Measurements from ENCODE around the gene LGALS14.
"Not testable (repeated sequence)": the region's sequence is repeated elsewhere in the genome, so short reads cannot be mapped to it uniquely, and the experiment has no call there.

DNA sequence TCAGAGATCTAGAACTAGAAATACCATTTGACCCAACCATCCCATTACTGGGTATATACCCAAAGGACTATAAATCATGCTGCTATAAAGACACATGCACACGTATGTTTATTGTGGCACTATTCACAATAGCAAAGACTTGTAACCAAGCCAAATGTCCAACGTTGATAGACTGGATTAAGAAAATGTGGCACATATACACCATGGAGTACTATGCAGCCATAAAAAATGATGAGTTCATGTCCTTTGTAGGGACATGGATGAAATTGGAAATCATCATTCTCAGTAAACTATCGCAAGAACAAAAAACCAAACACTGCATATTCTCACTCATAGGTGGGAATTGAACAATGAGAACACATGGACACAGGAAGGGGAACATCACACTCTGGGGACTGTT is 34.4 kb upstream of the LGALS14 start:
- TF ChIP-seq, protein P1, sequence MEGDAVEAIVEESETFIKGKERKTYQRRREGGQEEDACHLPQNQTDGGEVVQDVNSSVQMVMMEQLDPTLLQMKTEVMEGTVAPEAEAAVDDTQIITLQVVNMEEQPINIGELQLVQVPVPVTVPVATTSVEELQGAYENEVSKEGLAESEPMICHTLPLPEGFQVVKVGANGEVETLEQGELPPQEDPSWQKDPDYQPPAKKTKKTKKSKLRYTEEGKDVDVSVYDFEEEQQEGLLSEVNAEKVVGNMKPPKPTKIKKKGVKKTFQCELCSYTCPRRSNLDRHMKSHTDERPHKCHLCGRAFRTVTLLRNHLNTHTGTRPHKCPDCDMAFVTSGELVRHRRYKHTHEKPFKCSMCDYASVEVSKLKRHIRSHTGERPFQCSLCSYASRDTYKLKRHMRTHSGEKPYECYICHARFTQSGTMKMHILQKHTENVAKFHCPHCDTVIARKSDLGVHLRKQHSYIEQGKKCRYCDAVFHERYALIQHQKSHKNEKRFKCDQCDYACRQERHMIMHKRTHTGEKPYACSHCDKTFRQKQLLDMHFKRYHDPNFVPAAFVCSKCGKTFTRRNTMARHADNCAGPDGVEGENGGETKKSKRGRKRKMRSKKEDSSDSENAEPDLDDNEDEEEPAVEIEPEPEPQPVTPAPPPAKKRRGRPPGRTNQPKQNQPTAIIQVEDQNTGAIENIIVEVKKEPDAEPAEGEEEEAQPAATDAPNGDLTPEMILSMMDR (IDR thresholded peaks at IDR 0.05), result not testable (repeated sequence)
- TF ChIP-seq POLR2A (IDR thresholded peaks at IDR 0.05); POLR2AphosphoS5 (IDR thresholded peaks at IDR 0.05); EP300 (IDR thresholded peaks at IDR 0.05; ENCODE audit: low read depth): not testable (repeated sequence)

All from transverse colon (tissue), 4 donors.